T-helper 1 cell (primary cell): ENCODE measurements around the gene RAB38.

Source experiments
- DNase-seq, 5 donors: peaks; one replicate each; pipeline ENCODE4 v3.0.0-alpha.2; 2012 to 2020

Gene RAB38

GRCh38 chr11:88103337-88104206, 71.7 kb downstream of the RAB38 start:
- peak in 2 of 5 donors; percentile 10 to 59 for DNase-seq

- DNase-seq = no peak
These were observed 72.7 kb downstream of the RAB38 start for GRCh38 chr11:88102598-88102934.

- no peak for DNase-seq
These were observed 73.2 kb downstream of the RAB38 start for GRCh38 chr11:88101881-88102597.

GRCh38 chr11:88100151-88100550, 75.1 kb downstream of the RAB38 start:
- DNase-seq = no peak

- no peak for DNase-seq
These were observed 77.0 kb downstream of the RAB38 start for GRCh38 chr11:88098289-88098688.

GRCh38 chr11:88089134-88089533, 86.1 kb downstream of the RAB38 start:
- DNase-seq = no peak

- DNase-seq = no peak
These were observed 87.9 kb downstream of the RAB38 start for GRCh38 chr11:88087337-88087736.

GRCh38 chr11:88086297-88086696, 88.9 kb downstream of the RAB38 start:
- no peak for DNase-seq

- no peak for DNase-seq
These were observed 104.8 kb downstream of the RAB38 start for GRCh38 chr11:88070437-88070836.

GRCh38 chr11:88068848-88069554, 106.2 kb downstream of the RAB38 start:
- no peak for DNase-seq

GRCh38 chr11:88066090-88066489, 109.2 kb downstream of the RAB38 start:
- no peak for DNase-seq

GRCh38 chr11:88064097-88064705, 111.0 kb downstream of the RAB38 start:
- no peak for DNase-seq
